ENCODE results near the gene DISP1.

Gene DISP1

GRCh38 chr1:222818171-222818570, 3.3 kb downstream of the DISP1 start:
- DNase-seq (ENCODE audit: low read depth, low spot score): no peak
- Histone ChIP-seq H3K27me3 (ENCODE audit: insufficient read depth, insufficient read length) (peaks cover 8% of the 10 kb centered on the region), H3K9me3 (ENCODE audit: insufficient read depth, low read length) (no peaks in the 10 kb centered on the region), H3K9ac (ENCODE audit: insufficient read length, low read depth) (no peak overlapping the region), H3K4me3 (ENCODE audit: insufficient read length, low read depth) (no peak overlapping the region), H3K4me1 (ENCODE audit: insufficient read depth, insufficient read length) (no peaks in the 10 kb centered on the region), H3K36me3 (ENCODE audit: insufficient read depth, insufficient read length, low read length) (no peaks in the 10 kb centered on the region)
- TF ChIP-seq YY1 (IDR thresholded peaks at IDR 0.05; ENCODE audit: insufficient read depth, insufficient read length): no peak
- TF ChIP-seq SUZ12 (IDR thresholded peaks at IDR 0.05; ENCODE audit: extremely low read depth, insufficient read depth, insufficient read length): no peak
- no peak for TF ChIP-seq ZNF274 (IDR thresholded peaks at IDR 0.05; ENCODE audit: low read depth, low read length)

- H3K4me1 ChIP-seq (ENCODE audit: insufficient read depth, insufficient read length): no peaks in the 10 kb centered on the region
- no peak overlapping the region for H3K4me3 ChIP-seq (ENCODE audit: insufficient read length, low read depth)
- no peak for TF ChIP-seq YY1 (IDR thresholded peaks at IDR 0.05; ENCODE audit: insufficient read depth, insufficient read length)
- no peak for TF ChIP-seq ZNF274 (IDR thresholded peaks at IDR 0.05; ENCODE audit: low read depth, low read length)
- no peak for TF ChIP-seq SUZ12 (IDR thresholded peaks at IDR 0.05; ENCODE audit: extremely low read depth, insufficient read depth, insufficient read length)
- DNase-seq (ENCODE audit: low read depth, low spot score): no peak
- no peaks in the 10 kb centered on the region for H3K36me3 ChIP-seq (ENCODE audit: insufficient read depth, insufficient read length, low read length)
- no peaks in the 10 kb centered on the region for H3K27me3 ChIP-seq (ENCODE audit: insufficient read depth, insufficient read length)
- no peaks in the 10 kb centered on the region for H3K9me3 ChIP-seq (ENCODE audit: insufficient read depth, low read length)
- no peak overlapping the region for H3K9ac ChIP-seq (ENCODE audit: insufficient read length, low read depth)
Observed at GRCh38 chr1:222820171-222820712, 5.4 kb downstream of the DISP1 start.

GRCh38 chr1:222821239-222821638, 6.4 kb downstream of the DISP1 start:
- no peak for DNase-seq (ENCODE audit: low read depth, low spot score)
- Histone ChIP-seq H3K4me3 (ENCODE audit: insufficient read length, low read depth) (no peak overlapping the region), H3K36me3 (ENCODE audit: insufficient read depth, insufficient read length, low read length) (no peaks in the 10 kb centered on the region), H3K9me3 (ENCODE audit: insufficient read depth, low read length) (no peaks in the 10 kb centered on the region), H3K4me1 (ENCODE audit: insufficient read depth, insufficient read length) (no peaks in the 10 kb centered on the region), H3K9ac (ENCODE audit: insufficient read length, low read depth) (no peak overlapping the region), H3K27me3 (ENCODE audit: insufficient read depth, insufficient read length) (no peaks in the 10 kb centered on the region)
- TF ChIP-seq YY1 (IDR thresholded peaks at IDR 0.05; ENCODE audit: insufficient read depth, insufficient read length): no peak

GRCh38 chr1:222823695-222824094, 8.9 kb downstream of the DISP1 start:
- H3K4me1 ChIP-seq (ENCODE audit: insufficient read depth, insufficient read length): no peaks in the 10 kb centered on the region
- DNase-seq (ENCODE audit: low read depth, low spot score): no peak
- no peak overlapping the region for H3K9ac ChIP-seq (ENCODE audit: insufficient read length, low read depth)
- no peaks in the 10 kb centered on the region for H3K27me3 ChIP-seq (ENCODE audit: insufficient read depth, insufficient read length)
- no peaks in the 10 kb centered on the region for H3K9me3 ChIP-seq (ENCODE audit: insufficient read depth, low read length)
- no peak overlapping the region for H3K4me3 ChIP-seq (ENCODE audit: insufficient read length, low read depth)
- no peaks in the 10 kb centered on the region for H3K36me3 ChIP-seq (ENCODE audit: insufficient read depth, insufficient read length, low read length)
- TF ChIP-seq ZNF274 (IDR thresholded peaks at IDR 0.05; ENCODE audit: low read depth, low read length) (no peak), SUZ12 (IDR thresholded peaks at IDR 0.05; ENCODE audit: extremely low read depth, insufficient read depth, insufficient read length) (no peak), YY1 (IDR thresholded peaks at IDR 0.05; ENCODE audit: insufficient read depth, insufficient read length) (no peak)

- no peak for TF ChIP-seq YY1 (IDR thresholded peaks at IDR 0.05; ENCODE audit: insufficient read depth, insufficient read length)
- H3K4me1 ChIP-seq (ENCODE audit: insufficient read depth, insufficient read length): no peaks in the 10 kb centered on the region
- DNase-seq (ENCODE audit: low read depth, low spot score): no peak
- H3K4me3 ChIP-seq (ENCODE audit: insufficient read length, low read depth): no peak overlapping the region
- H3K9ac ChIP-seq (ENCODE audit: insufficient read length, low read depth): no peak overlapping the region
- no peaks in the 10 kb centered on the region for H3K27me3 ChIP-seq (ENCODE audit: insufficient read depth, insufficient read length)
- no peaks in the 10 kb centered on the region for H3K9me3 ChIP-seq (ENCODE audit: insufficient read depth, low read length)
- H3K36me3 ChIP-seq (ENCODE audit: insufficient read depth, insufficient read length, low read length): no peaks in the 10 kb centered on the region
Observed at GRCh38 chr1:222824641-222825040, 9.8 kb downstream of the DISP1 start.

- Histone ChIP-seq H3K36me3 (ENCODE audit: insufficient read depth, insufficient read length, low read length) (no peaks in the 10 kb centered on the region), H3K9me3 (ENCODE audit: insufficient read depth, low read length) (no peaks in the 10 kb centered on the region), H3K9ac (ENCODE audit: insufficient read length, low read depth) (no peak overlapping the region), H3K4me3 (ENCODE audit: insufficient read length, low read depth) (no peak overlapping the region), H3K27me3 (ENCODE audit: insufficient read depth, insufficient read length) (no peaks in the 10 kb centered on the region), H3K4me1 (ENCODE audit: insufficient read depth, insufficient read length) (no peaks in the 10 kb centered on the region)
- TF ChIP-seq SUZ12 (IDR thresholded peaks at IDR 0.05; ENCODE audit: extremely low read depth, insufficient read depth, insufficient read length) (no peak), YY1 (IDR thresholded peaks at IDR 0.05; ENCODE audit: insufficient read depth, insufficient read length) (no peak), ZNF274 (IDR thresholded peaks at IDR 0.05; ENCODE audit: low read depth, low read length) (no peak)
- no peak for DNase-seq (ENCODE audit: low read depth, low spot score)
Observed at GRCh38 chr1:222828939-222829338, 14.1 kb downstream of the DISP1 start.

- Histone ChIP-seq H3K9me3 (ENCODE audit: insufficient read depth, low read length) (no peaks in the 10 kb centered on the region), H3K36me3 (ENCODE audit: insufficient read depth, insufficient read length, low read length) (no peaks in the 10 kb centered on the region), H3K9ac (ENCODE audit: insufficient read length, low read depth) (no peak overlapping the region), H3K4me1 (ENCODE audit: insufficient read depth, insufficient read length) (no peaks in the 10 kb centered on the region), H3K27me3 (ENCODE audit: insufficient read depth, insufficient read length) (no peaks in the 10 kb centered on the region), H3K4me3 (ENCODE audit: insufficient read length, low read depth) (no peak overlapping the region)
- no peak for TF ChIP-seq SUZ12 (IDR thresholded peaks at IDR 0.05; ENCODE audit: extremely low read depth, insufficient read depth, insufficient read length)
- TF ChIP-seq YY1 (IDR thresholded peaks at IDR 0.05; ENCODE audit: insufficient read depth, insufficient read length): no peak
- no peak for TF ChIP-seq ZNF274 (IDR thresholded peaks at IDR 0.05; ENCODE audit: low read depth, low read length)
- DNase-seq (ENCODE audit: low read depth, low spot score): no peak
Observed at GRCh38 chr1:222829868-222830267, 15.0 kb downstream of the DISP1 start.

GRCh38 chr1:222833356-222833876, 18.6 kb downstream of the DISP1 start:
- H3K9me3 ChIP-seq (ENCODE audit: insufficient read depth, low read length): no peaks in the 10 kb centered on the region
- no peaks in the 10 kb centered on the region for H3K27me3 ChIP-seq (ENCODE audit: insufficient read depth, insufficient read length)
- TF ChIP-seq YY1 (IDR thresholded peaks at IDR 0.05; ENCODE audit: insufficient read depth, insufficient read length): no peak
- no peak for TF ChIP-seq SUZ12 (IDR thresholded peaks at IDR 0.05; ENCODE audit: extremely low read depth, insufficient read depth, insufficient read length)
- no peak for TF ChIP-seq ZNF274 (IDR thresholded peaks at IDR 0.05; ENCODE audit: low read depth, low read length)
- DNase-seq (ENCODE audit: low read depth, low spot score): no peak
- H3K4me1 ChIP-seq (ENCODE audit: insufficient read depth, insufficient read length): no peaks in the 10 kb centered on the region
- H3K4me3 ChIP-seq (ENCODE audit: insufficient read length, low read depth): no peak overlapping the region
- H3K36me3 ChIP-seq (ENCODE audit: insufficient read depth, insufficient read length, low read length): peaks cover 2% of the 10 kb centered on the region
- H3K9ac ChIP-seq (ENCODE audit: insufficient read length, low read depth): no peak overlapping the region
